H1 (cell line): Measurements from ENCODE around the gene GOLIM4. TPM values are rescaled to one million over a fixed set of nuclear protein-coding genes. Genes with fewer than 3 reads are reported as not detected.

Experiments used
- CTCF ChIA-PET: fragments of 300-600 bp; sonication (Branson Sonifier 250); formaldehyde crosslinking; loops from one replicate; lab custom pipeline; 2021; ENCODE audit not compliant: partially characterized antibody; lab: Charles Lee
- POLR2A ChIA-PET: fragments of 300-600 bp; sonication (Branson Sonifier 250); formaldehyde crosslinking; loops from one replicate; lab custom pipeline; 2021; ENCODE audit warnings: inconsistent platforms; ENCODE audit not compliant: partially characterized antibody; lab: Charles Lee
- DNase-seq, 2 experiments: peaks; one replicate each; pipeline versions ENCODE4 v3.0.0 to v3.0.0-alpha.2; 2010 to 2022; ENCODE audit warnings: low spot score in 2 of 2, low read depth in 1 of 2, mixed read lengths in 1 of 2
- FAIRE-seq: peaks from 2 replicates; lab custom pipeline; 2011; peaks lifted over from hg19 to GRCh38; lab: Jason Lieb, UNC
- H2AFZ ChIP-seq: 2 replicates; pipeline ENCODE4 v1.8.1; 2012; ENCODE audit warnings: low read length, inconsistent platforms
- H2AK5ac ChIP-seq: 2 replicates; pipeline ENCODE4 v1.6.1; 2013; ENCODE audit warnings: low read depth, low read length
- H2BK120ac ChIP-seq: replicated peaks from 2 replicates; pipeline ENCODE3; 2013; ENCODE audit warnings: low read depth, low read length, inconsistent platforms
- H2BK12ac ChIP-seq: 2 replicates; pipeline ENCODE4 v1.6.1; 2013; ENCODE audit warnings: low read depth, low read length
- H2BK15ac ChIP-seq: 2 replicates; pipeline ENCODE4 v1.6.1; 2013; ENCODE audit warnings: low read length
- H2BK20ac ChIP-seq: 2 replicates; pipeline ENCODE4 v1.6.1; 2013; ENCODE audit warnings: low read length
- H2BK5ac ChIP-seq: 2 replicates; pipeline ENCODE4 v1.6.1; 2013; ENCODE audit warnings: low read depth, low read length
- H3K14ac ChIP-seq: 2 replicates; pipeline ENCODE4 v1.6.1; 2013; ENCODE audit warnings: inconsistent platforms; ENCODE audit not compliant: insufficient read length
- H3K18ac ChIP-seq: 2 replicates; pipeline ENCODE4 v1.6.1; 2013; ENCODE audit warnings: low read length; ENCODE audit errors: extremely low read depth
- H3K23ac ChIP-seq: 2 replicates; pipeline ENCODE4 v1.6.1; 2013; ENCODE audit warnings: inconsistent platforms; ENCODE audit not compliant: insufficient read length
- H3K23me2 ChIP-seq: 2 replicates; pipeline ENCODE4 v1.6.1; 2013; ENCODE audit warnings: low read depth, low read length
- H3K27ac ChIP-seq: 2 replicates; pipeline ENCODE4 v1.6.1; 2011; ENCODE audit warnings: low read depth, low read length, inconsistent platforms
- H3K27me3 ChIP-seq, 4 experiments: replicated peaks in 1 of 4; 1 replicate in 1 of 4; 2 replicates in 3 of 4; pipeline versions ENCODE4 v1.6.1 to v1.8.1; 2011 to 2013; ENCODE audit warnings: low read length in 3 of 4, mild to moderate bottlenecking in 3 of 4, inconsistent platforms in 2 of 4, mixed read lengths in 2 of 4, moderate library complexity in 1 of 4; ENCODE audit not compliant: control insufficient read depth in 3 of 4, insufficient read depth in 3 of 4; ENCODE audit errors: extremely low read depth in 1 of 4
- H3K36me3 ChIP-seq, 4 experiments: 2 replicates each; pipeline versions ENCODE4 v1.6.1 to v1.8.1; 2011 to 2013; ENCODE audit warnings: mild to moderate bottlenecking in 4 of 4, low read length in 3 of 4, moderate library complexity in 2 of 4, control low read depth in 1 of 4, inconsistent platforms in 1 of 4; ENCODE audit not compliant: insufficient read depth in 4 of 4, control insufficient read depth in 2 of 4
- H3K4ac ChIP-seq: replicated peaks from 2 replicates; pipeline ENCODE3; 2013; ENCODE audit warnings: low read length, low read depth, mixed read lengths, inconsistent platforms; ENCODE audit not compliant: insufficient read length
- H3K4me1 ChIP-seq, 4 experiments: replicated peaks in 1 of 4; 1 replicate in 1 of 4; 2 replicates in 3 of 4; pipeline versions ENCODE4 v1.6.1 to v1.8.1; 2011 to 2013; ENCODE audit warnings: low read length in 3 of 4, inconsistent platforms in 2 of 4, mixed read lengths in 1 of 4; ENCODE audit not compliant: insufficient read depth in 4 of 4, control insufficient read depth in 3 of 4
- H3K4me2 ChIP-seq, 2 experiments: 2 replicates each; pipeline versions ENCODE4 v1.6.1 to v1.8.1; 2011 to 2013; ENCODE audit warnings: low read depth in 2 of 2, low read length in 2 of 2, control low read depth in 1 of 2, inconsistent platforms in 1 of 2, mild to moderate bottlenecking in 1 of 2; ENCODE audit not compliant: insufficient read depth in 1 of 2
- H3K4me3 ChIP-seq, 4 experiments: fragments of 200-600, 300-600 bp in 1 of 4; sonication (generic), shearing (Covaris generic), sonication (Bioruptor Twin) in 1 of 4; 2 replicates each; pipeline versions ENCODE4 v1.5.1 to v1.8.1; 2011 to 2016; ENCODE audit warnings: low read length in 4 of 4, low read depth in 3 of 4, control low read depth in 2 of 4, inconsistent platforms in 2 of 4, mild to moderate bottlenecking in 2 of 4, mixed read lengths in 1 of 4, moderate library complexity in 1 of 4; ENCODE audit not compliant: insufficient read depth in 2 of 4; ENCODE audit errors: extremely low read depth in 1 of 4
- H3K56ac ChIP-seq: replicated peaks from 2 replicates; pipeline ENCODE3; 2013; ENCODE audit warnings: low read depth, mild to moderate bottlenecking, mixed read lengths, low read length, inconsistent platforms; ENCODE audit not compliant: insufficient read length
- H3K79me1 ChIP-seq: 2 replicates; pipeline ENCODE4 v1.6.1; 2013; ENCODE audit warnings: low read depth, low read length, control low read depth
- H3K79me2 ChIP-seq, 2 experiments: 2 replicates each; pipeline versions ENCODE4 v1.6.1 to v1.8.1; 2012 to 2013; ENCODE audit warnings: low read length in 2 of 2, mild to moderate bottlenecking in 2 of 2, inconsistent platforms in 1 of 2; ENCODE audit not compliant: insufficient read depth in 2 of 2, control insufficient read depth in 1 of 2
- H3K9ac ChIP-seq, 4 experiments: replicated peaks in 1 of 4; 1 replicate in 1 of 4; 2 replicates in 3 of 4; pipeline versions ENCODE4 v1.6.1 to v1.8.1; 2011 to 2013; ENCODE audit warnings: low read depth in 3 of 4, low read length in 3 of 4, control low read depth in 2 of 4, mild to moderate bottlenecking in 2 of 4, moderate library complexity in 2 of 4, inconsistent platforms in 1 of 4; ENCODE audit errors: extremely low read depth in 1 of 4
- H3K9me3 ChIP-seq, 2 experiments: 2 replicates each; pipeline versions ENCODE4 v1.6.1 to v1.8.1; 2012 to 2013; ENCODE audit warnings: mild to moderate bottlenecking in 2 of 2, moderate library complexity in 2 of 2, control low read depth in 1 of 2, inconsistent platforms in 1 of 2, low read depth in 1 of 2, low read length in 1 of 2, mixed read lengths in 1 of 2; ENCODE audit not compliant: insufficient read depth in 2 of 2
- H4K20me1 ChIP-seq, 2 experiments: replicated peaks in 1 of 2; 2 replicates each; pipeline versions ENCODE3 to v1.8.1; 2011 to 2013; ENCODE audit warnings: inconsistent platforms in 2 of 2, low read length in 2 of 2, mild to moderate bottlenecking in 1 of 2; ENCODE audit not compliant: insufficient read depth in 2 of 2, control insufficient read depth in 1 of 2
- H4K5ac ChIP-seq: 2 replicates; pipeline ENCODE4 v1.6.1; 2013; ENCODE audit warnings: low read length, low read depth, mixed read lengths, inconsistent platforms; ENCODE audit not compliant: insufficient read length
- H4K8ac ChIP-seq: 2 replicates; pipeline ENCODE4 v1.8.0; 2013; ENCODE audit warnings: mild to moderate bottlenecking, moderate library complexity, low read length, inconsistent platforms; ENCODE audit not compliant: insufficient read depth; ENCODE audit errors: extremely low read depth
- H4K91ac ChIP-seq: replicated peaks from 2 replicates; pipeline ENCODE3; 2013; ENCODE audit warnings: low read length, mixed read lengths, inconsistent platforms; ENCODE audit not compliant: insufficient read length
- CREB1 ChIP-seq: IDR thresholded peaks from 2 replicates; pipeline ENCODE4 v1.6.1; 2012; ENCODE audit warnings: inconsistent platforms
- CTBP2 ChIP-seq: IDR thresholded peaks from 2 replicates; pipeline ENCODE4 v1.7.0; 2011; ENCODE audit warnings: borderline replicate concordance, mild to moderate bottlenecking, moderate library complexity, mixed read lengths, low read length; ENCODE audit not compliant: insufficient read depth, insufficient read length
- GTF2F1 ChIP-seq: IDR thresholded peaks from 2 replicates; pipeline ENCODE4 v1.6.1; 2012; ENCODE audit warnings: low read depth, low read length, improper control_type of control experiment, borderline replicate concordance
- NANOG ChIP-seq: IDR thresholded peaks from 2 replicates; pipeline ENCODE4 v1.6.1; 2011; ENCODE audit warnings: low read length, low read depth, mild to moderate bottlenecking, inconsistent platforms; ENCODE audit not compliant: insufficient read depth, poor library complexity, severe bottlenecking
- POLR2AphosphoS5 ChIP-seq: IDR thresholded peaks from 2 replicates; pipeline ENCODE4 v1.6.1; 2011; ENCODE audit warnings: low read depth, low read length
- RAD21 ChIP-seq, 2 experiments: IDR thresholded peaks in 1 of 2; conservative IDR thresholded peaks in 1 of 2; 2 replicates each; pipeline ENCODE4 v1.6.1; 2011; ENCODE audit warnings: low read depth in 2 of 2, low read length in 2 of 2, improper control_type of control experiment in 1 of 2, inconsistent platforms in 1 of 2, mild to moderate bottlenecking in 1 of 2, moderate library complexity in 1 of 2
- RBBP5 ChIP-seq: IDR thresholded peaks from 2 replicates; pipeline ENCODE4 v1.7.1; 2012; ENCODE audit warnings: low read depth, mild to moderate bottlenecking, inconsistent platforms, low read length, moderate library complexity, borderline replicate concordance
- SRF ChIP-seq: IDR thresholded peaks from 2 replicates; pipeline ENCODE4 v1.6.1; 2011; ENCODE audit warnings: mild to moderate bottlenecking, low read depth, low read length, moderate library complexity
- TAF7 ChIP-seq: optimal IDR thresholded peaks from 2 replicates; pipeline ENCODE3; 2011; ENCODE audit warnings: low read depth, mild to moderate bottlenecking, inconsistent platforms, low read length, moderate library complexity, borderline replicate concordance
- ZNF274 ChIP-seq: IDR thresholded peaks from 2 replicates; pipeline ENCODE4 v1.7.0; 2012; ENCODE audit warnings: low read length, borderline replicate concordance; ENCODE audit errors: extremely low read depth
- WGBS, 2 experiments: shearing (Covaris generic) in 1 of 2; methylation state at CpG; one replicate each; pipeline versions ENCODE4 v1.1.6 to v1.1.7; 2013 to 2015; ENCODE audit warnings: low lambda C conversion rate in 2 of 2, mixed read lengths in 2 of 2, inconsistent platforms in 1 of 2, low coverage in 1 of 2, missing lambda C conversion rate in 1 of 2; ENCODE audit not compliant: insufficient replicate concordance in 2 of 2, insufficient coverage in 1 of 2, insufficient read length in 1 of 2; ENCODE audit errors: extremely low coverage in 1 of 2, missing lambda C conversion rate in 1 of 2; 5-methylcytosine and 5-hydroxymethylcytosine counted together
- polyA plus RNA-seq, 7 experiments: library from polyadenylated mRNA; depleted of rRNA in 3 of 7; stranded (reverse) in 5 of 7; unstranded in 2 of 7; fragments of >200 nt in 5 of 7; fragments of 200-250 nt in 2 of 7; gene quantifications; 1 replicate in 5 of 7; 2 replicates in 1 of 7; 4 replicates in 1 of 7; pipeline versions ENCODE4 v1.2.1 to v1.2.3, GENCODE V29; 2011 to 2013; ENCODE audit warnings: missing spikeins in 2 of 7, mixed read lengths in 2 of 7
- total RNA-seq: library from RNA; stranded (reverse); fragmentation: NEBNext Ultra II Directional; extraction: Animal tissue kit (Norgen Biotek cat#: 25700); gene quantifications from 2 replicates; pipeline ENCODE4 v1.2.1, GENCODE V29; 2021

The GOLIM4 gene
- total and polyA plus RNA-seq, 2 of the 8 experiments (the other 6 are each of a cell fraction or from before 2014, with no cell fraction given) = 5.6 to 29.7 TPM

DNA sequence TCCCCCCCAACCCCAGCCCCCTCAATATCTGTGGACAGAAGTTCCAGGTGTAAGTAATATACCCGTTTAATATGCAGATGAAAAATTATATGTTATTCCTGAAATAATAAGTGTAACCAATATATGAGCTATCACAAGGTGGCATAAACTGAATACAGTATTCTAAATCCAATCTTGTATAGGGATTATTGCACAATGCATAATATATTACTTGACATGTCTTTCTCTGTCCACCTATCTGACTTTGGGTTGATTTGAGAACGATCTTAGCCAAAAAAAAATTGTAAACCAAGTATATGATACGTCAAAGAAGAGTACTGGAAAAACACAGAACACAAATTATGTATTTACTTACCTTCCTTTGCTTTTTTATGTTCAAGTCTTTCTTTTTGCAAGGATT lies 47.8 kb downstream of the GOLIM4 start:
- ChIA-PET POLR2A (no interaction called here), CTCF (interaction anchor here (0.6 to 5.7 kb wide), 23 partner anchors 8 to 1280 kb away, joined by 3 to 79 read pairs (median 4); no protein-coding TSS in a partner anchor)
- no peak for DNase-seq
- H3K56ac ChIP-seq = no peak overlapping the region
- no peak overlapping the region for H3K18ac ChIP-seq
- H3K9ac ChIP-seq = no peak overlapping the region
- H2BK120ac ChIP-seq = no peak overlapping the region
- H3K79me2 ChIP-seq = peaks cover 0 to 11% of the 10 kb centered on the region in 2 experiments; a peak in 2 of 4 replicates
- H4K91ac ChIP-seq = no peak overlapping the region
- no peak overlapping the region for H2AK5ac ChIP-seq
- 94% methylated on average over 3 of the region's 3 CpGs; no CpG with 5 or more reads in 1 of the 2 experiments for WGBS, 2 experiments
- no peak overlapping the region for H3K4ac ChIP-seq
- H3K14ac ChIP-seq = no peak overlapping the region
- no peak overlapping the region for H2BK15ac ChIP-seq
- FAIRE-seq = no peak
- no peak overlapping the region for H3K27ac ChIP-seq
- H4K5ac ChIP-seq = no peak overlapping the region
- no peak overlapping the region for H3K4me3 ChIP-seq
- H3K23ac ChIP-seq = no peak overlapping the region
- 0 out of 2 replicates have a peak, but pooled peaks cover 4% of the 10 kb centered on the region for H3K79me1 ChIP-seq
- TF ChIP-seq POLR2AphosphoS5 (no peak), RAD21 (IDR thresholded peaks at IDR 0.05 in 1 of 2, conservative IDR thresholded peaks at IDR 0.05 in 1 of 2; ENCODE audit: low read depth in 2 of 2, low read length in 2 of 2) (no peak), ZNF274 (no peak), NANOG (no peak), CTBP2 (no peak), TAF7 (no peak), RBBP5 (no peak), CREB1 (no peak), SRF (no peak), GTF2F1 (no peak)
- H4K8ac ChIP-seq = no peak overlapping the region
- 0 out of 2 replicates have a peak, but pooled peaks cover 1% of the 10 kb centered on the region for H3K23me2 ChIP-seq
- no peak overlapping the region for H2AFZ ChIP-seq
- peaks cover 0 to 5% (median under 1%) of the 10 kb centered on the region in 4 experiments; a peak in 1 of 8 replicates for H3K36me3 ChIP-seq
- H2BK5ac ChIP-seq = no peak overlapping the region
- H3K4me2 ChIP-seq = no peak overlapping the region; a peak in 1 of 4 replicates
- H2BK12ac ChIP-seq = no peak overlapping the region
- no peaks in the 10 kb centered on the region for H3K27me3 ChIP-seq
- H2BK20ac ChIP-seq = no peak overlapping the region
- H3K9me3 ChIP-seq = no peaks in the 10 kb centered on the region
- no peaks in the 10 kb centered on the region for H4K20me1 ChIP-seq
- peaks cover 0 to 3% (median under 1%) of the 10 kb centered on the region in 4 experiments; a peak in 2 of 7 replicates for H3K4me1 ChIP-seq
